Umbilical cord (tissue), 1 donor: ENCODE measurements around the gene SYTL3. TPM values are rescaled to one million over a fixed set of nuclear protein-coding genes. Genes with fewer than 3 reads are reported as not detected.

ENCODE experiments used
- total RNA-seq: library from RNA; depleted of rRNA; stranded (reverse); fragments of >200 nt; gene quantifications from one replicate; pipeline ENCODE4 v1.2.3, GENCODE V29; 2014; ENCODE audit warnings: low replicate concordance; ENCODE audit not compliant: insufficient read depth

SYTL3 gene
- total RNA-seq, 1 donor from 2014 or later: 1.7 TPM

Other genes with a start within 250 kb of the SYTL3 start
- gene TMEM181, start 90.0 kb upstream of the SYTL3 start, total RNA-seq: 27.4 TPM
- gene DYNLT1, start 5.3 kb upstream of the SYTL3 start, total RNA-seq: 58.7 TPM
- 85.5 TPM for gene EZR, start 169.3 kb downstream of the SYTL3 start, total RNA-seq